ENCODE measurements around the gene LOXL1.

- TF ChIP-seq, protein P1, sequence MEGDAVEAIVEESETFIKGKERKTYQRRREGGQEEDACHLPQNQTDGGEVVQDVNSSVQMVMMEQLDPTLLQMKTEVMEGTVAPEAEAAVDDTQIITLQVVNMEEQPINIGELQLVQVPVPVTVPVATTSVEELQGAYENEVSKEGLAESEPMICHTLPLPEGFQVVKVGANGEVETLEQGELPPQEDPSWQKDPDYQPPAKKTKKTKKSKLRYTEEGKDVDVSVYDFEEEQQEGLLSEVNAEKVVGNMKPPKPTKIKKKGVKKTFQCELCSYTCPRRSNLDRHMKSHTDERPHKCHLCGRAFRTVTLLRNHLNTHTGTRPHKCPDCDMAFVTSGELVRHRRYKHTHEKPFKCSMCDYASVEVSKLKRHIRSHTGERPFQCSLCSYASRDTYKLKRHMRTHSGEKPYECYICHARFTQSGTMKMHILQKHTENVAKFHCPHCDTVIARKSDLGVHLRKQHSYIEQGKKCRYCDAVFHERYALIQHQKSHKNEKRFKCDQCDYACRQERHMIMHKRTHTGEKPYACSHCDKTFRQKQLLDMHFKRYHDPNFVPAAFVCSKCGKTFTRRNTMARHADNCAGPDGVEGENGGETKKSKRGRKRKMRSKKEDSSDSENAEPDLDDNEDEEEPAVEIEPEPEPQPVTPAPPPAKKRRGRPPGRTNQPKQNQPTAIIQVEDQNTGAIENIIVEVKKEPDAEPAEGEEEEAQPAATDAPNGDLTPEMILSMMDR (conservative IDR thresholded peaks at IDR 0.05; ENCODE audit: low read depth, low read length) = no peak
- no peak for TF ChIP-seq EZH2phosphoT487 (IDR thresholded peaks at IDR 0.05; ENCODE audit: borderline replicate concordance, low read length)
Observed at GRCh38 chr15:73978896-73979295, 52.6 kb downstream of the LOXL1 start.

Data from PC-3 (cell line).